ENCODE measurements around the gene IGF2BP2. TPM values are rescaled to one million over a fixed set of nuclear protein-coding genes. Genes with fewer than 3 reads are reported as not detected.
A peak's percentile ranks its signal among the peaks of the same experiment; 100 is the strongest.

The IGF2BP2 gene
- 9.8 TPM for total RNA-seq

DNA sequence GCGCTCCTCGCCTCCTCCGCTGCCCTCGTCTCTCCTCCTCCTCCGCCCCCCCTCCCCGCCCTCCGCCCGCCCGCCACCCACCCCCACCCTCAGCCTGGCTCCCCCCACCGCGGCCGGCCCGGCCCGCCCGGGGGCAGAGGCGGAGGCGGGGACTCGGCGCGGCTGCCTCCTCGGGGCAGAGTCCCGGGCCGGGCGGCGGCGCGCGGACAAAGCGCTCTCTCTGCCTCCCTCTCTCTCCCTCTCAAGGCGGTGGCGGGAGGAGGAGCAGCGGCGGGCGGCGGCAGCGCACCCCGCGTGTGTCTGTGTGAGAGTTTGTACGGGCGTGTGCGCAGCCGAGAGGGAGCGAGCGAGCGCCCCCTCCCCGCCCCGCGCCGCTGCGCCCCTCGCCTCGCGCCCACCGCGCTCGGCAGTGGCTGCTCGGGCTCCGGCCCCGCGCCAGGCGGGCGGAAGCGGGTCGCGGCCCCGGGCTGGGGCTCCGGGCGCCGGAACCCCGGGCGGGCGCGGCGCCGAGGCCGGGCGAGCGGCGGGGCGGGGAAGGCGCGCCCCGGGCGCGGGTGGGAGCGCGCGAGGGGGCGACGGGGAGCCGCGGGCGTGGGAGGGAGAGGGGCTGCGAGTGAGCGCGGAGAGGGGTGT, at the start of gene IGF2BP2:
IGF2BP2 (minus strand) TSS at position 37 of the 633 bp plus-strand sequence. CDS start 82 bp downstream, outside the sequence.
- Histone ChIP-seq H3K4me3 (peak within 1 kb of the TSS; percentile 77 to 86), H3K4me1 (peaks cover 24% of the 10 kb centered on the region), H3K27me3 (no peaks in the 10 kb centered on the region), H3K27ac (peak within 1 kb of the TSS; percentile 98), H3K36me3 (no peaks in the 10 kb centered on the region), H3K9me3 (no peaks in the 10 kb centered on the region)
- TF ChIP-seq POLR2AphosphoS5 (IDR thresholded peaks at IDR 0.05; ENCODE audit: insufficient read depth in 1 of 2, low read depth in 1 of 2) (peak in 1 of 2 donors; percentile 7), POLR2A (IDR thresholded peaks at IDR 0.05) (peak in 1 of 2 donors; percentile 49)
- TF ChIP-seq, protein P1, sequence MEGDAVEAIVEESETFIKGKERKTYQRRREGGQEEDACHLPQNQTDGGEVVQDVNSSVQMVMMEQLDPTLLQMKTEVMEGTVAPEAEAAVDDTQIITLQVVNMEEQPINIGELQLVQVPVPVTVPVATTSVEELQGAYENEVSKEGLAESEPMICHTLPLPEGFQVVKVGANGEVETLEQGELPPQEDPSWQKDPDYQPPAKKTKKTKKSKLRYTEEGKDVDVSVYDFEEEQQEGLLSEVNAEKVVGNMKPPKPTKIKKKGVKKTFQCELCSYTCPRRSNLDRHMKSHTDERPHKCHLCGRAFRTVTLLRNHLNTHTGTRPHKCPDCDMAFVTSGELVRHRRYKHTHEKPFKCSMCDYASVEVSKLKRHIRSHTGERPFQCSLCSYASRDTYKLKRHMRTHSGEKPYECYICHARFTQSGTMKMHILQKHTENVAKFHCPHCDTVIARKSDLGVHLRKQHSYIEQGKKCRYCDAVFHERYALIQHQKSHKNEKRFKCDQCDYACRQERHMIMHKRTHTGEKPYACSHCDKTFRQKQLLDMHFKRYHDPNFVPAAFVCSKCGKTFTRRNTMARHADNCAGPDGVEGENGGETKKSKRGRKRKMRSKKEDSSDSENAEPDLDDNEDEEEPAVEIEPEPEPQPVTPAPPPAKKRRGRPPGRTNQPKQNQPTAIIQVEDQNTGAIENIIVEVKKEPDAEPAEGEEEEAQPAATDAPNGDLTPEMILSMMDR (IDR thresholded peaks at IDR 0.05): no peak
- intact Hi-C loops (cut with DNase I): no loop called here
- DNase-seq (ENCODE audit: extremely low spot score in 2 of 2): no peak

DNA sequence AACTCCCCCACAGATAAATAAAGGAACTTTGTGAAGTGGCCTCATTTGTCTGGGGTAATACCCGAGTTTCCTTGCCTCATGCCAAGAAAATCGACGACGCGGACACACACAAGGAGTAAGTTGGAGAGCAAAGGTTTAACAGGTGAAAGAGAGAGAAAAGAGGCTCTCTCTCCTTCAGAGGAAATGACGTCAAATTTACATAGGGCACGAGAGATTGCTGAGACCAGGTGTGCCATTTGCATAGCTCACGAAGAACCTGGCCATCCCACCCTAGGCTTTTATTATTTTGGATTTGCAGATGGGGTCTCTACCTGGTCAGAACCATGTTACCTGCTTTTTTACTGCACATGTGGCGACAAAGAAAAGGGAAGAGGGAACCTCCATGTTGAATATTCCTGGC, 49.3 kb upstream of the IGF2BP2 start:
- TF ChIP-seq POLR2AphosphoS5 (IDR thresholded peaks at IDR 0.05; ENCODE audit: insufficient read depth in 1 of 2, low read depth in 1 of 2) (no peak), POLR2A (IDR thresholded peaks at IDR 0.05) (no peak)
- TF ChIP-seq, protein P1 (IDR thresholded peaks at IDR 0.05): no peak
- Histone ChIP-seq H3K27ac (no peak overlapping the region), H3K36me3 (no peaks in the 10 kb centered on the region), H3K4me1 (no peaks in the 10 kb centered on the region), H3K4me3 (no peak overlapping the region), H3K27me3 (no peaks in the 10 kb centered on the region), H3K9me3 (no peaks in the 10 kb centered on the region)
- intact Hi-C loops (cut with DNase I): no loop called here
- no peak for DNase-seq (ENCODE audit: extremely low spot score in 2 of 2)

DNA sequence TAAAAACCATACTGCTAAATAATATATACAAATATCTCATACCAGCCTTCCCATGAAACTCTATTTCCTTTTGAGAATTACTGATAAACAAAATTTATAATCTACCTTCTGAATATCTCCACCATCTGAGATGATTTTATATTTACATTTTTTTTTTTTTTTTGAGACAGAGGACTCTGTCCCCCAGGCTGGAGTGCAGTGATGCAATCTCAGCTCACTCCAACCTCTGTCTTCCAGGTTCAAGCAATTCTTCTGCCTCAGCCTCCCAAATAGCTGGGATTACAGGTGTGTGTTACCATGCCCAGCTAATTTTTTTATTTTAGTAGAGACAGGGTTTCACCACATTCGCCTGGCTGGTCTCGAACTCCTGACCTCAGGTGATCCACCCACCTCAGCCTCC, 42.8 kb upstream of the IGF2BP2 start:
- Histone ChIP-seq H3K9me3 (no peaks in the 10 kb centered on the region), H3K36me3 (no peaks in the 10 kb centered on the region), H3K4me1 (no peaks in the 10 kb centered on the region), H3K27ac (no peak overlapping the region), H3K4me3 (no peak overlapping the region), H3K27me3 (no peaks in the 10 kb centered on the region)
- TF ChIP-seq, protein P1 (IDR thresholded peaks at IDR 0.05): no peak
- TF ChIP-seq POLR2A (IDR thresholded peaks at IDR 0.05) (no peak), POLR2AphosphoS5 (IDR thresholded peaks at IDR 0.05; ENCODE audit: insufficient read depth in 1 of 2, low read depth in 1 of 2) (no peak)
- no peak for DNase-seq (ENCODE audit: extremely low spot score in 2 of 2)
- intact Hi-C loops (cut with DNase I): no loop called here

DNA sequence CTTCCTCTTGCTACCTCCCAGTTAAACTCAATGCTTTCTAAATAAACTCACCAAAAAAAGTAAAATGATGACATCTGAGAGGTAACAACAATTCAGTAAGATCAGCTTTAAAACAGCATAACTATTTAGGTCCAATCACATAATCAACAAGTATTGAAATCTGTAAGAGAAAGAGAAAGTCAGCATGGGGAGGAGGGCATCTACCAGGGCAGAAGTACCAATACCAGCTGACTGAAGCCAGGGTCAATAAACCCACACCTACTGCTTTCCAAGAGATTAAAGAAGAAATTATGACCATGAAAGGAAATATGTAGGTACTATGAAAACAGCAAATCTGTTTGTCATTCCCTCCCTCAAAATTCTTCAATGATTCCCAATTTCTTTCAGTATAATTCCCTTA, 42.2 kb upstream of the IGF2BP2 start:
- DNase-seq (ENCODE audit: extremely low spot score in 2 of 2): no peak
- Histone ChIP-seq H3K4me1 (no peaks in the 10 kb centered on the region), H3K27ac (no peak overlapping the region), H3K4me3 (no peak overlapping the region), H3K36me3 (no peaks in the 10 kb centered on the region), H3K9me3 (no peaks in the 10 kb centered on the region), H3K27me3 (no peaks in the 10 kb centered on the region)
- TF ChIP-seq POLR2AphosphoS5 (IDR thresholded peaks at IDR 0.05; ENCODE audit: insufficient read depth in 1 of 2, low read depth in 1 of 2) (no peak), POLR2A (IDR thresholded peaks at IDR 0.05) (no peak)
- TF ChIP-seq, protein P1 (IDR thresholded peaks at IDR 0.05): no peak
- intact Hi-C loops (cut with DNase I): no loop called here

DNA sequence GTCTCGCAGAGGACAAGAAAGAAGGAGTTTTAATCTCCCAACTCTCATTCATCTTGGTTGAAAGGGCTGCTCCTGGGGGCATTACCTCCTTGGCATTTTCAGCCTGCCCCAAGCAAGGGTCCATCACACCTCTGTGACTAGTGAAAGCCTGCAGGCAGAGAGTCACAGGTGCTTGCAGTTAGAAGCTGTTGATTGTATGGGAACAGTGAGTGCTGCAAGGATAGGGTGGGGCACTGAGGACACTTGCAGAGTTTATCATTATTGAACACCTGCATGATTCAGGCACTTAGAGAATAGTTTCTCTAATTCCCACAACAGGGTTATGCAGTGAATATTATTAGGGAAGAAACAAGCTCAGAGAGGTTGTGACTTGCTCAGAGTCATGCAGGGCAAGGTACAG, 41.7 kb upstream of the IGF2BP2 start:
- DNase-seq (ENCODE audit: extremely low spot score in 2 of 2): no peak
- Histone ChIP-seq H3K9me3 (no peaks in the 10 kb centered on the region), H3K4me1 (no peaks in the 10 kb centered on the region), H3K4me3 (no peak overlapping the region), H3K27ac (no peak overlapping the region), H3K36me3 (no peaks in the 10 kb centered on the region), H3K27me3 (no peaks in the 10 kb centered on the region)
- TF ChIP-seq POLR2A (IDR thresholded peaks at IDR 0.05) (no peak), POLR2AphosphoS5 (IDR thresholded peaks at IDR 0.05; ENCODE audit: insufficient read depth in 1 of 2, low read depth in 1 of 2) (no peak)
- TF ChIP-seq, protein P1 (IDR thresholded peaks at IDR 0.05): no peak
- intact Hi-C loops (cut with DNase I): no loop called here
